G401.6 (cell line): ENCODE results near the gene RILPL1.
"Not testable (repeated sequence)": the region's sequence is repeated elsewhere in the genome, so short reads cannot be mapped to it uniquely, and the experiment has no call there.

Experiments used
- FAIRE-seq: peaks from 2 replicates; lab custom pipeline; 2012; peaks lifted over from hg19 to GRCh38; lab: Jason Lieb, UNC

Gene RILPL1

GRCh38 chr12:123530668-123531067 lies 2.9 kb downstream of the RILPL1 start:
- FAIRE-seq: no peak

- FAIRE-seq: no peak
Measured at GRCh38 chr12:123529686-123530085, 3.8 kb downstream of the RILPL1 start.

- no peak for FAIRE-seq
Measured at GRCh38 chr12:123528858-123529257, 4.7 kb downstream of the RILPL1 start.

GRCh38 chr12:123526542-123527080 lies 6.9 kb downstream of the RILPL1 start:
- FAIRE-seq: no peak

- FAIRE-seq: no peak
Measured at GRCh38 chr12:123524378-123524777, 9.1 kb downstream of the RILPL1 start.

- no peak for FAIRE-seq
Measured at GRCh38 chr12:123523518-123523917, 10.0 kb downstream of the RILPL1 start.

GRCh38 chr12:123522164-123522563 lies 11.4 kb downstream of the RILPL1 start:
- no peak for FAIRE-seq

- FAIRE-seq: no peak
Measured at GRCh38 chr12:123520567-123521474, 12.7 kb downstream of the RILPL1 start.

GRCh38 chr12:123519141-123520001 lies 14.1 kb downstream of the RILPL1 start:
- peak; percentile 98 for FAIRE-seq

GRCh38 chr12:123516216-123516780 lies 17.2 kb downstream of the RILPL1 start:
- no peak for FAIRE-seq

- FAIRE-seq: not testable (repeated sequence)
Measured at GRCh38 chr12:123514582-123515221, 18.8 kb downstream of the RILPL1 start.

GRCh38 chr12:123513805-123514204 lies 19.7 kb downstream of the RILPL1 start:
- no peak for FAIRE-seq

GRCh38 chr12:123512838-123513665 lies 20.5 kb downstream of the RILPL1 start:
- FAIRE-seq: no peak

GRCh38 chr12:123506843-123507236 lies 26.7 kb downstream of the RILPL1 start:
- no peak for FAIRE-seq

- FAIRE-seq: no peak
Measured at GRCh38 chr12:123506059-123506842, 27.3 kb downstream of the RILPL1 start.

GRCh38 chr12:123502163-123502704 lies 31.3 kb downstream of the RILPL1 start:
- no peak for FAIRE-seq

GRCh38 chr12:123499332-123499731 lies 34.2 kb downstream of the RILPL1 start:
- no peak for FAIRE-seq

- no peak for FAIRE-seq
Measured at GRCh38 chr12:123498126-123498825, 35.2 kb downstream of the RILPL1 start.

- FAIRE-seq: no peak
Measured at GRCh38 chr12:123497065-123497464, 36.5 kb downstream of the RILPL1 start.
